ENCODE results near the gene GATA5. TPM values are rescaled to one million over a fixed set of nuclear protein-coding genes. Genes with fewer than 3 reads are reported as not detected.

GATA5 gene
- total RNA-seq, 1 experiment from 2014 or later, result not detected

DNA sequence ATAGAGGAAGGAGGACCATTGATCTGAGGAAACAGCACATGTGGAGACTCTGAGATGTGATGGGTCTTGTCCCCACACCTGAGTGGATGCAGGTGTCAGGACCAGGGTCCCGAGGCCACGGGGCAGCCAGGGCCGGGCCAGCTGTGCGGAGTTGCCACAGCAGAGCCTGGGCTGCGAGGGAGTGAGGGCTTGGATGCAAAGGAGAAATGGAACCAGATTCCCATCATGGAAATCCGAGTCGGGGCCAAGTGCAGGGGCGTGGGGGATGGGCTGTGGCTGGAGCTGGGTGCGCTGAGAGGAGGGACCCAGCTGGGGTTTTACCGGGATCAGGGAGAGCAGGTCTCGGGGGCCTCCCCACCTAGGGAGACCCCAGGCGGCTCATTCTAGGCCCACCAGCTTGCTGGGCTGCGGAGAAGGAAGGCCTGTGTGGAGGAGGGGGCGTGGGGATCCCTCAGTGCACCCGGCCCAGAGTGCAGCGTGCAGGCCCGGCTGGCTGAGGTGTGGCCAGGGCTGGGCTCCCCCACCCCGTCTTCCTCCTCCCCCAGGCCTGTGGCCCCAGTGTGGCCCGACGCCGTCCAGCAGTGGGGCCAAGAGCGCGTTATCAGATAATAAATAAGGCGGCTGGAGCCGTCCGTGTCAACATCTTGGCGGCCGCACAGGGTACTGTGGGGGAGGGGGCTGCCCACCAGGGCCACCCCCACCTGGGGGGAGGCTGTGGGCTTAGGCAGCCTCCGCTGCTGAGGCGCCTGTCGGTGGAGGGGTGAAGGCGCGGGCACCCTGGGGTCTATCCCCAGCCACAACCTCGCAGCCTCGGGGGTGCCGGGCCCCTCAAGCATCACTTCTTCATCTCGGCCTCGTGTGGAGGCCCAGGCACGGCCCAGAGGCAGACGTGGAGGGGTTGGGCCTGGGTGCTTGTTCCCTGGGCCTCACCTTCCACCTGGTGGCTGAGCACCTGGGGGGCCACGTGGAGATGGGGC is 17.2 kb downstream of the GATA5 start:
- ChIA-PET CTCF (no interaction called here), POLR2A (no interaction called here), RAD21 (ENCODE audit: low non-redundant PET in 1 of 2, low total read pairs in 2 of 2, uncharacterized antibody in 2 of 2, unreplicated experiment in 2 of 2) (no interaction called here)
- intact Hi-C loops (cut with micrococcal nuclease), result no loop called here
- no peak overlapping the region for H3K27ac ChIP-seq (ENCODE audit: low read depth, low read length)
- no peak overlapping the region for H3K4me2 ChIP-seq (ENCODE audit: low read length)
- H3K9me2 ChIP-seq (ENCODE audit: insufficient read depth), result no peaks in the 10 kb centered on the region
- H3K9me3 ChIP-seq (ENCODE audit: control insufficient read depth in 1 of 2, insufficient read depth in 1 of 2, low read depth in 1 of 2, low read length in 2 of 2), result no peaks in the 10 kb centered on the region
- no peaks in the 10 kb centered on the region for H3K27me3 ChIP-seq (ENCODE audit: insufficient read depth, low read length)
- no peak for DNase-seq (ENCODE audit: low read depth, low spot score)
- H3K4me1 ChIP-seq (ENCODE audit: control insufficient read depth in 1 of 2, insufficient read depth in 2 of 2, low read length in 2 of 2), result no peaks in the 10 kb centered on the region
- no peak for ATAC-seq
- H3K36me3 ChIP-seq (ENCODE audit: control insufficient read depth in 1 of 2, insufficient read depth in 2 of 2, low read length in 2 of 2), result no peaks in the 10 kb centered on the region
- H2AFZ ChIP-seq (ENCODE audit: low read depth, low read length, poor library complexity, severe bottlenecking), result no peak overlapping the region
- no peak overlapping the region for H3K4me3 ChIP-seq (replicated peaks in 1 of 2; ENCODE audit: low read depth in 1 of 2, low read length in 2 of 2)
- no TSS peak for BruUV-seq (replicated peaks)
- TF ChIP-seq, protein P1, sequence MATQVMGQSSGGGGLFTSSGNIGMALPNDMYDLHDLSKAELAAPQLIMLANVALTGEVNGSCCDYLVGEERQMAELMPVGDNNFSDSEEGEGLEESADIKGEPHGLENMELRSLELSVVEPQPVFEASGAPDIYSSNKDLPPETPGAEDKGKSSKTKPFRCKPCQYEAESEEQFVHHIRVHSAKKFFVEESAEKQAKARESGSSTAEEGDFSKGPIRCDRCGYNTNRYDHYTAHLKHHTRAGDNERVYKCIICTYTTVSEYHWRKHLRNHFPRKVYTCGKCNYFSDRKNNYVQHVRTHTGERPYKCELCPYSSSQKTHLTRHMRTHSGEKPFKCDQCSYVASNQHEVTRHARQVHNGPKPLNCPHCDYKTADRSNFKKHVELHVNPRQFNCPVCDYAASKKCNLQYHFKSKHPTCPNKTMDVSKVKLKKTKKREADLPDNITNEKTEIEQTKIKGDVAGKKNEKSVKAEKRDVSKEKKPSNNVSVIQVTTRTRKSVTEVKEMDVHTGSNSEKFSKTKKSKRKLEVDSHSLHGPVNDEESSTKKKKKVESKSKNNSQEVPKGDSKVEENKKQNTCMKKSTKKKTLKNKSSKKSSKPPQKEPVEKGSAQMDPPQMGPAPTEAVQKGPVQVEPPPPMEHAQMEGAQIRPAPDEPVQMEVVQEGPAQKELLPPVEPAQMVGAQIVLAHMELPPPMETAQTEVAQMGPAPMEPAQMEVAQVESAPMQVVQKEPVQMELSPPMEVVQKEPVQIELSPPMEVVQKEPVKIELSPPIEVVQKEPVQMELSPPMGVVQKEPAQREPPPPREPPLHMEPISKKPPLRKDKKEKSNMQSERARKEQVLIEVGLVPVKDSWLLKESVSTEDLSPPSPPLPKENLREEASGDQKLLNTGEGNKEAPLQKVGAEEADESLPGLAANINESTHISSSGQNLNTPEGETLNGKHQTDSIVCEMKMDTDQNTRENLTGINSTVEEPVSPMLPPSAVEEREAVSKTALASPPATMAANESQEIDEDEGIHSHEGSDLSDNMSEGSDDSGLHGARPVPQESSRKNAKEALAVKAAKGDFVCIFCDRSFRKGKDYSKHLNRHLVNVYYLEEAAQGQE (IDR thresholded peaks at IDR 0.05; ENCODE audit: low read depth), result no peak
- TF ChIP-seq ZFX (IDR thresholded peaks at IDR 0.05), result no peak
- no peak for TF ChIP-seq CTCF (IDR thresholded peaks at IDR 0.05 in 2 of 3, conservative IDR thresholded peaks at IDR 0.05 in 1 of 3; ENCODE audit: borderline replicate concordance in 1 of 3, insufficient read depth in 1 of 3, low read depth in 2 of 3, low read length in 2 of 3)
- no peak for TF ChIP-seq EZH2phosphoT487 (IDR thresholded peaks at IDR 0.05; ENCODE audit: borderline replicate concordance)
- TF ChIP-seq POLR2A (IDR thresholded peaks at IDR 0.05; ENCODE audit: borderline replicate concordance, extremely low read depth, insufficient read depth, insufficient read length), result no peak
- TF ChIP-seq, protein P2, sequence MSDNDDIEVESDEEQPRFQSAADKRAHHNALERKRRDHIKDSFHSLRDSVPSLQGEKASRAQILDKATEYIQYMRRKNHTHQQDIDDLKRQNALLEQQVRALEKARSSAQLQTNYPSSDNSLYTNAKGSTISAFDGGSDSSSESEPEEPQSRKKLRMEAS (IDR thresholded peaks at IDR 0.05), result no peak
- no peak for TF ChIP-seq EZH2 (IDR thresholded peaks at IDR 0.05)
- TF ChIP-seq CEBPB (IDR thresholded peaks at IDR 0.05; ENCODE audit: low read depth), result no peak
- no peak for TF ChIP-seq ELF1 (IDR thresholded peaks at IDR 0.05; ENCODE audit: borderline replicate concordance, low read depth)
- no peak for TF ChIP-seq FOSL1 (IDR thresholded peaks at IDR 0.05; ENCODE audit: low read depth)
- H4K20me1 ChIP-seq (ENCODE audit: insufficient read depth), result no peaks in the 10 kb centered on the region
- H3K79me2 ChIP-seq (ENCODE audit: insufficient read depth, low read length), result no peaks in the 10 kb centered on the region
- no peak overlapping the region for H3K9ac ChIP-seq (ENCODE audit: low read length)
